HG03432 (cell line): ENCODE data around the gene CD276.

ENCODE experiments used
- ATAC-seq: cut with Tn5 transposase; IDR thresholded peaks from one replicate; pipeline ENCODE4 v1.9.1; 2021; ENCODE audit warnings: mild to moderate bottlenecking, moderate library complexity; ENCODE audit not compliant: unreplicated experiment

Gene CD276

GRCh38 chr15:73746883-73747282, 62.7 kb downstream of the CD276 start:
- ATAC-seq, result no peak

- ATAC-seq, result no peak
Measured at GRCh38 chr15:73747847-73748590, 63.8 kb downstream of the CD276 start.

- ATAC-seq, result no peak
Measured at GRCh38 chr15:73748730-73749129, 64.5 kb downstream of the CD276 start.

GRCh38 chr15:73749533-73749932, 65.3 kb downstream of the CD276 start:
- no peak for ATAC-seq

GRCh38 chr15:73749971-73750370, 65.8 kb downstream of the CD276 start:
- ATAC-seq, result no peak

GRCh38 chr15:73750438-73750837, 66.3 kb downstream of the CD276 start:
- no peak for ATAC-seq

- no peak for ATAC-seq
Measured at GRCh38 chr15:73750951-73751350, 66.8 kb downstream of the CD276 start.

GRCh38 chr15:73751511-73751898, 67.3 kb downstream of the CD276 start:
- no peak for ATAC-seq

- no peak for ATAC-seq
Measured at GRCh38 chr15:73751899-73752805, 68.0 kb downstream of the CD276 start.

GRCh38 chr15:73752806-73753193, 68.6 kb downstream of the CD276 start:
- ATAC-seq, result no peak

- no peak for ATAC-seq
Measured at GRCh38 chr15:73753250-73754130, 69.3 kb downstream of the CD276 start, which contains the start of gene INSYN1. INSYN1 (minus strand) TSS chr15:73753351; CDS start chr15:73751130, 2,221 bp downstream.

- ATAC-seq, result no peak
Measured at GRCh38 chr15:73754461-73754860, 70.3 kb downstream of the CD276 start.

GRCh38 chr15:73755481-73755880, 71.3 kb downstream of the CD276 start:
- ATAC-seq, result no peak

- no peak for ATAC-seq
Measured at GRCh38 chr15:73755946-73756345, 71.8 kb downstream of the CD276 start.

- no peak for ATAC-seq
Measured at GRCh38 chr15:73756390-73756789, 72.2 kb downstream of the CD276 start.

GRCh38 chr15:73756947-73757513, 72.8 kb downstream of the CD276 start:
- no peak for ATAC-seq

GRCh38 chr15:73757571-73757970, 73.4 kb downstream of the CD276 start:
- ATAC-seq, result no peak

GRCh38 chr15:73758461-73758860, 74.3 kb downstream of the CD276 start:
- no peak for ATAC-seq

- ATAC-seq, result no peak
Measured at GRCh38 chr15:73760330-73761329, 76.4 kb downstream of the CD276 start.
